ENCODE results near the gene MRPL34.
"Not testable (repeated sequence)": the region's sequence is repeated elsewhere in the genome, so short reads cannot be mapped to it uniquely, and the experiment has no call there.

The MRPL34 gene

DNA sequence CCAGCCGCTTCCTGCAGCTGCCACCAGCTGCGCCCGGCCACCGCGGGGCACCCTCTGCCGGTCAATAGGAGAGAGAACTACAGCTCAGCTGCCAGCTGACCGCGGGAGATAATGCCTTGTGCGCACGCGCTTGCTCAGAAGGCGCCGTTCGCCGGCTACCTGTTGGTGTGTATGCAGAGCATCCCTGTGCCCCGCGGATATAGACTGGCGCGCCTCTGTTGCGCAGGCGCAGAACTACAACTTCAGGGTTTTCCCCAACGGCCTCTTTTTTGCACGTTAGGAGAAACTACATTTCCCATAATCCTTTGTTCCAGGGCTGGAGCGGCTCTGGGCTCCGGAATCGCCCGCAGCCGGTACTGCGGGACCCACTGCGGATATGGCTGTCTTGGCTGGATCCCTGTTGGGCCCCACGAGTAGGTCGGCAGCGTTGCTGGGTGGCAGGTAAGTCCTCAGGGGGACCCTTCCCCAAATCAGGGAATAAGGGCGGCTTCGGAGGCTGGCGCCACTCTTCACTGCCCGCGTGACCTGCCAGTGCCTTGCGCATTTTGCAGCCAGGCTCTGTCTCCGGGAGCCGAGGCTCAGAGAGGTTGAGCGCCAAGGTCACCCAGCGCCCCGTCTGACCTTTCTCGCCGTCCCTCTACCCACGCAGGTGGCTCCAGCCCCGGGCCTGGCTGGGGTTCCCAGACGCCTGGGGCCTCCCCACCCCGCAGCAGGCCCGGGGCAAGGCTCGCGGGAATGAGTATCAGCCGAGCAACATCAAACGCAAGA is at the start of gene MRPL34:
MRPL34 (plus strand) TSS at position 356 of the 768 bp plus-strand sequence; CDS start at position 377, 21 bp downstream.
- DNase-seq, result peak; percentile 98 to 99

DNA sequence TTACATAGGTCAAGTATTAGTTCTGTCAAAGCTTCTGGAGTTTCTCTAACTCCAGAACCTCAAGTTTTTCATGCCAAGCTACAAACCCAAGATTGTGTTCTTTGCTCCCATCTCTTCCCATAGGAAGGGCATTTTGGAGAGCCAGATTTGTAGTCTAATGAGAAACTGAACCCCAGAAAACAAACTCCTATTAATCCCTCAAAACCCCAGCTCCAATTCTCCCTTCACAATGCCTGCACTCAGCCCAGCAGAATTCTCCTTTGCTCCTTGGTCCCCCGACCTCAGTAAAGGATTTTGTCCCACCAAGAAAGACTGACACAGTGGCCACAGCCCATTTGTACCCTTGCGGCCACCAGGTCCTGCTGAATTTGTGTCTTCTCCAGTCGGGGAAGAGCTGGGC is 49.5 kb upstream of the MRPL34 start:
- no peak for DNase-seq

DNA sequence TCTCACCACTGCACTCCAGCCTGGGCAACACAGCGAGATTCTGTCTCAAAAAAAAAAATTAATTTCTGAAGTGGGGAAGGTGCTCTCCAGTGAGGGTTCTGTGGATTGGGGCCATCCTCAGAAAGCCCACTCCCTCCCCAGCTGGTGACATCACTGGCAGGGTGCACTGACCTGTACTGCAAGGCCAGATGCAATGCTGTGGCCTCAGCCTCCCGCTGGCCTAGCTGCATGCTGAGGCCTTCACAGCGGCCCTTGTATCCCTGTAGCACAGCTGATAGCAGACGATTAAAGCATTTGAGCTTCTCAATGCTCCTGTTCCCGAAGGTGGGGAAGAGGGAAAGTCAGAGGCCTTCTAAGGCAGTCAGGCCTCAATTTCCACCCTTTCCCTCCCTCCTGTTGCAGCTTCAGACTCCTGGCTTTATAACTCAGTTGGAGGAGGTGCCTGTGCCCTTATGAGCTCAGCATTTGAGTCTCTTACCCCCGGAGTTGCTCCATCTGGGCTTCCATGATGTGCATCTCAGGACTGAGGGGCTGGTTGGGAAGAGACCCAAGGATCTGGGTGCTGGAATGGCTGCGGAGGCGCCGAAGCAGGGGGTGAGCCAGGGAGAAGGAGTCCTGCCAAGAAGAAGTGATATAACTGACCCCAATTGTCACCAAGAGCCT is 46.4 kb upstream of the MRPL34 start:
- DNase-seq, result peak in 1 of 2 experiments; percentile 33

DNA sequence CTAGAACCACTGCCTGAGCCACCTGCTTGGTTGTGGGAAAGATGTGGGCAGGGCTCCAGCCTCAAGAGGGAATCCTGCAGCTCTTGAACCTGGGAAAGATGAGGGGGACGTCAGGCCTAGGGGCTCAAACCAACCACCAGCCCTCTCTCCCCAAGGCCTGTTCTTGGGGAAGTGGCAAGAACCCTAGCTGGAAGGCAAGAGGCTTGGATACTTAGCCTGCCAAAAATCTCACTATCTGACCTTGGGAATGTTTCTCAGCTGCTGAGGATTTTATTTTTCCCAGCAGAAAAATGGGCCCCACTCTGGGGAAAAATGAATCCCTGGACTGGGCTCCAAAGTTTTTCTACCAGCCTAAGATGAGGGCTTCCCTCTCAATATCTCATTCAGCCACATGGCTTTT is 45.7 kb upstream of the MRPL34 start:
- no peak for DNase-seq

DNA sequence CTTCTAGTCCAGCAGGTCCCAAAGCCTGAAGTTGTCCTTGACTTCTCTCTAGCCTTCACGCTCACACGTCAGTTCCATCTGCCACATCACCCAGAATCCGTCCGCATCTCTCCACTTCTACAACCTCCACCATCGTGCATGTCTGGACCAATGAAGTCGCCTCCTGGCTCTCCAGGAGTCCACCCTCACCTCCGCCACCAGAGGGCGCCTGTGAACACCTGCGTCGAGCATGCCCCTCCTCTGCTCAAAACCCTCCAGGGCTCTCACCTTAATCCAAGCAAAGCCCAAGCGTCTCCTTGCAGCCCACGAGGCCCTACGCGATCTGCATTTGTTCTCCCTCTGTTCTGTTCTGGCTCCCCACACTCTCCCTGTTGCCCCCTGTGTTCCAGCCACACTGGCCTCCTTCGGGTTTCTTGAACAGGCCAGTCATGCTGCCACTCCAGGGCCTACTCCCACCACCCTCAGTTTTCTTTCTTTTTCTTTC is 44.8 kb upstream of the MRPL34 start:
- DNase-seq, result peak; percentile 58 to 59

DNA sequence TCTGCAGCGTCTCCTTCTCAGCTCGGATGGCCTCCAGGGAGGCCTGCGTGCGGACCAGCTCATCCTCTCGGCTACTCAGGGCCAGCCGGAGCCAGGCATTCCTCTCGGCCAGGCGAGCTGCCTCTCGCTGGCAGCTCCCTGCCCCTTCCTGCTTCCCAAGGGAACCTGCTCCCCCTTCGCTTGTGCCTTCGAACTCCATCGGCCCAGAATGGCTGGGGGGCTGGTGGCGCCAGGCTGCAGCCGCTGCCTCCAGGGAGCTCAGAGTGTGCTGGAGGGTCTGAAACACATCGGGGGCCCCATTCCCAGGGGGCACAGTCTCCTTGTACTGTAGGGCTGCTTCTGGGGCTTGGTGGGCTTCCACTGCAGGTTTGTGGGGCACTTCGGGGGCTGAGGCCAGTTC is 43.1 kb upstream of the MRPL34 start:
- DNase-seq, result no peak

DNA sequence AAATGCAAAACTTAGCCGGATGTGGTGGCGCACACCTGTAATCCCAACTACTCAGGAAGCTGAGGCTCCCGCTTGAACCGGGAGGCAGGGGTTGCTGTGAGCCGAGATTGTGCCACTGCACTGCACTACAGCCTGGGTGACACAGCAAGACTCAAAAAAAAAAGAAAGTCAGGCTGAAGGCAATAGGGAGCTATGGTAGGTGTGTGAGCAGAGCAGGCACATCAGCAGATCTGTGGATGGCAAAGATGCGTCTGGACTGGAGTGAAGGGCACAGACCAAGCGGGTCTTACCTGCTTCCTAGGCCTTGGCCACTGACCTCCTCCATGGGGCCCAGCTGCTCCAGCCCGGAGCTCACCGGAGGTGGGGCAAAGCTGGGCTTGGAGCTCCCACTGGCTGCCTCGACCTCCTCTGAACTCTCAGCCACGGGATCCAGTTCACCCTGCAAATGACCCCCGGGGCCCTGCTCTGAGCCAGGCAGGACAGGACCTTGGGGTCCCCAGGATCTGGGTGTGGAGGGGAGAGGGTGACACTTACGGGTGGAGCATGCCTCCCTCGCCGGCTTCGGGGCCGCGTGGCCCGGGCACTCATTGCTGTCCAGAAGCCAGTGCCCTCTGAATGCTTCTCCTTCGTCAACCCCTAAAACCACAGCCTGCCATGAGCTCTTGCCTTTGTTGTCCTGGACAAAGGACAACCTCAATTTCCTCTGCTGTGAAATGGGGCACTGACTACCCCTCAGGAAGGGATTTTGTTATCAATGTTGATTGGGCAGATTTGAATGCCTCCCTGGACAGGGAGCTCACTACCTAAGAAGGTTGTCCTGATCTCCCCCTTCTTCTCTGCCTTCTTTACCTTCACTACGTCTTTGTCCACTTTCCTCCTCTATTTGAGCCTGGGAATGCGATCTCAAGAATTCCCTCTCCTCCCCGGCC is 41.7 kb upstream of the MRPL34 start:
- DNase-seq, result no peak

DNA sequence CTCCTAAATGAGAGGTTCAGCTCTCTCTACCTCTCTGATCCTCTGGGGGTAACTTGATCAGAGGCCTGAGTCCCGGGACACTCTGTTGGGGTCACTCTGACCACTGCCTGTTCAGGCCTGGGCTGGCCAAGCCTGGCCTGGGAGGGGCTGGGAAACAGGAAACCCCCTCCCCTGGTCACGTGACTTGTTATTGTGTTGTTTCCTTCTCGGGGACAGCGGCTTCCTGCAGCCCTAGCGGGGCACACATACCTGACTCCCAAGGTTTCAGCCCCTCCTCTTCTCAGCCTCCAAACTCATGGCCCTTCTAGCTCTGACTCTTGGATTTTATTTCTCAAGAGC is 41.1 kb upstream of the MRPL34 start, which contains the start of gene USHBP1:
USHBP1 (minus strand) TSS at position 105 of the 339 bp plus-strand sequence. CDS start 446 bp downstream, outside the sequence.
- no peak for DNase-seq

DNA sequence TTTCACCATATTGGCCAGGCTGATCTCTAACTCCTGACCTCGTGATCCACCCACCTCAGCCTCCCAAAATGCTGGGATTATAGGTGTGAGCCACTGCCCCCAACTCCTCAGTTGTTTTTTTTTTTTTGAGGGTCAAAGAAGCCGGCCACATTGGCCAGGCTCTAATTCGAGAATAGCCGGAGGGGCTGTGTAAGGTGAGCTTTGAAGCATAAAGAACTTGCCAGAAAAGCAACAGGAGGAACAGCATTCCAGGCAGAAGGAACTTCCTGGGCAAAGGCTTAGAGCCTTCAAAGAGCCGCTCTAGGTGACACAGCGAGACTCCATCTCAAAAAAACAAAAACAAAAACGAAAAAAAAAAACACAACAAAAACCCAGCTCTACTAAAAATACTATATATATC is 39.6 kb upstream of the MRPL34 start:
- no peak for DNase-seq

DNA sequence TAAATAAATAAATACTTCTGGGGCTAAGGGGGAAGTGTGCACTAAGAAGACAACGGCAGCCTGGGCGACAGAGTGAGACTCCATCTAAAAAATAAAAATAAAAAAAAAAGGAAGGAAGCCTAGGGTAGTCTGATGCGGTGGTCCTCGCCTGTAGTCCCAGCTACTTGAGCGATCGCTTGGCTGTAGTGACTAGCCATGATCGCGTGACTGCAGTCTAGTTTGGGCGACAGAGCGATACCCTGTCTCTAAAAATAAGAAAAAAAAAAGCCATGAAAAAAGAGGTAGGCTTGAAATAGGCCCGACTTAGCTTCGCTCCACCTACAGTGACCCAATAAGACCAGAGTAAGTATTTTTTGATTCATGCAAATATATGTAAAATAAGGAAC is 39.1 kb upstream of the MRPL34 start:
- DNase-seq, result no peak

DNA sequence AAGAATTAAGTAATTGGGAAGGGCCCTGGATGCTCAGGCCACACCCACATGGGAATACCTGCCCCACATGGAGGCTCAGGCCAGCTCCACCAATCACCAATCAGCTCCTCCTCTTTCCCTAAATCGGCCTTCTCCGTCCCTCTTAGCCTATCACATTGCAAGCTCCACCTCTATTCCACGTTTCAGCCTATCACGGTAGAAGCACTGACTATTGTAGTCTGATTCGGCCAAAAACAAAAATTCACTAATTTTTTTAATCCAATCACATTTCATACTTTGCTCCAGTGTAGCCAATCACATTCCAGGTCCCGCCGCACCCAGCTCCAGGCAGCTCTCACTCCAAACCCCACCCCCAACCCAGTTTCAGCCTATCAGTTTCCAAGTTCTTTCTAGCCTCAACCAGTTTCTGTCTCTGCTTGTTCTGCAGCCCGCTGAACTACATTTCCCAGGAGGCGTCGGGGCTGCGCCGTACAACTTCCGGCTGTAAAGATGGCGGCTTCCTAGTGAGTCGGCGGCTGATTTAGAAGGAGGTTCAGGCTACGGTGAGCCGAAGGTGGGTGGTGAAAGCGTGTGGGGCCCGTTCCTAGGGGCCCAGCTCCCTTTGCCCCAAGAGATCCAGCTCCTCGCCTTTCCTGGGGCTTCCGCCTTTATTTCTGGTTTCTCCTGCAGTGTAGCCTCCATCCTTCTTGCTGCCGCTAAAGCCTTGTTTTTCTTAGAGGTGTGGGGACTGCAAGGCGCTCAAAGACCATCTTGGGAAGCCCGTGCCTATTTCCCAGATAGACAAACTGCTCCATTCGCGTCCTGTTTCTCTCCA is 38.5 kb upstream of the MRPL34 start, which contains the start of gene BABAM1:
BABAM1 (plus strand) TSS at position 469 of the 814 bp plus-strand sequence. CDS start 1,364 bp downstream, outside the sequence.
- DNase-seq, result peak; percentile 95 to 99

DNA sequence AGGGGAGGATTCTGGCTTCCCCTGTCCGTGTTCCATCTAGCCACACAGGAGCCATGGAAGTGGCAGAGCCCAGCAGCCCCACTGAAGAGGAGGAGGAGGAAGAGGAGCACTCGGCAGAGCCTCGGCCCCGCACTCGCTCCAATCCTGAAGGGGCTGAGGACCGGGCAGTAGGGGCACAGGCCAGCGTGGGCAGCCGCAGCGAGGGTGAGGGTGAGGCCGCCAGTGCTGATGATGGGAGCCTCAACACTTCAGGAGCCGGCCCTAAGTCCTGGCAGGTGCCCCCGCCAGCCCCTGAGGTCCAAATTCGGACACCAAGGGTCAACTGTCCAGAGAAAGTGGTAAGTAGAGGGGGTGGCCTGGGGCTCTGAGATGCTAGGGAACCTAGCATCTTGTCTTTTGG is 36.9 kb upstream of the MRPL34 start:
- DNase-seq, result no peak

DNA sequence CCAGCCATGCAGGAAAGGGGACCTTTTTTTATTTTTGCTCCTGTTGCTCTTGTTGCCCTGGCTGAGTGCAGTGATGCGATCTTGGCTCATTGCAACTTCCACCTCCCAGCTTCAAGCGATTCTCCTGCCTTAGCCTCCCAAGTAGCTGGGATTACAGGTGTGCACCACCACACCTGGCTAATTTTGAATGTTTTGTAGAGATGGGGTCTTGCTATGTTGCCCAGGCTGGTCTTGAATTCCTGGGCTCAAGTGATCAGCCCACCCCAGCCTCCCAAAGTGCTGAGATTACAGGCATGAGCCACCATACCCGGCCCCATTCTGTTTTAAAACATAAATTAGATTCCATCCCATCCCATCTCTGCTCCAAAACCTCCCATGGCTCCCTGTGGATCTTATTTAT is 30.8 kb upstream of the MRPL34 start:
- DNase-seq, result not testable (repeated sequence)

DNA sequence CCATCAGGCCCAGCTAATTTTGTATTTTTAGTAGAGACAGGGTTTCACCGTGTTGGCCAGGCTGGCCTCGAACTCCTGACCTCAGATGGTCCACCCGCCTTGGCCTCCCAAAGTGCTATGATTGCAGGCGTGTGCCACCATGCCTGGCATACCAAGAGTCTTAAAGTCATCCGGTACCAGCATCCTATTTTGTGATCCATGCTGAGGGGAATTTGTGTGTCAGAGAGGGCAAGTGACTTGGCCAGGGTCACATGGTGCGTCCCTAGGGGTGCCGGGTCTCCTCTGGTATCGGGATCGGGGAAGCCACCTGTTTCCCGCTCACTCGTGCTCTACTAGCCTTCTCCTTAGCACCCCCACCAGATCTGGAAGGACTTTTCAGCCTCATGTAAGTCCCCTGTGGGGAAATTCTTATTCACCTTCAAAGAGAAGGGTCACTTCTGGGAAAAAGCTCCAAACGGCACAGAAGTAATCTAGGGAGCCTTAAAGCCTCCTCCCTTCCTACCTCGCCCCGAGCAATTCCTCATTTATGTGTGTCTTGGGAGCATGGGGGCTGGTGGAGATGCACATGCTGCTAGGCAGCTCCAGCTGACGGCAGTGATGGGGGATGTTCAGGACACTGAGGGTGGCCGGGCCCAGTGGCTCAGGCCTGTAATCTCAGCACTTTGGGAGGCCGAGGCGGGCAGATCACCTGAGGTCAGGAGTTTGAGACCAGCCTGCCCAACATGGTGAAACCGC is 30.1 kb upstream of the MRPL34 start:
- no peak for DNase-seq

DNA sequence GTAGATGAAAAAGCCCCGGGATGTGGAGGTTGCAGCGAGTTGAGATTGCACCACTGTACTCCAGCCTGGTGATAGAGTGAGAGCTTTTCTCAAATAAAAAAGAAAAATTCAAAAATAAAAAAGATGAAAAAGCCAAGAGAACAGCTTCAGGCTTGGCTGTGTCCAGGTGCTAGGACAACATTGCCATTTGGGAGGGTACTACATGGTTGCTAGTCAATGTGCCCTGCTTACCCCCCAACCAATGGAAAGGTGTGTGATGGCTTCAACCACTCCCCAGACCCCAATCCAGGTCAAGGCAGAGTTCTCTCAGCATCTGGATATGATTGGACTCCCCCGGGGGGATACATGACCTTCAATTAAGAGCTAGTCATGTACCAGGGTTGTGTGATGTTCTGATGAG is 26.2 kb upstream of the MRPL34 start:
- DNase-seq, result no peak

DNA sequence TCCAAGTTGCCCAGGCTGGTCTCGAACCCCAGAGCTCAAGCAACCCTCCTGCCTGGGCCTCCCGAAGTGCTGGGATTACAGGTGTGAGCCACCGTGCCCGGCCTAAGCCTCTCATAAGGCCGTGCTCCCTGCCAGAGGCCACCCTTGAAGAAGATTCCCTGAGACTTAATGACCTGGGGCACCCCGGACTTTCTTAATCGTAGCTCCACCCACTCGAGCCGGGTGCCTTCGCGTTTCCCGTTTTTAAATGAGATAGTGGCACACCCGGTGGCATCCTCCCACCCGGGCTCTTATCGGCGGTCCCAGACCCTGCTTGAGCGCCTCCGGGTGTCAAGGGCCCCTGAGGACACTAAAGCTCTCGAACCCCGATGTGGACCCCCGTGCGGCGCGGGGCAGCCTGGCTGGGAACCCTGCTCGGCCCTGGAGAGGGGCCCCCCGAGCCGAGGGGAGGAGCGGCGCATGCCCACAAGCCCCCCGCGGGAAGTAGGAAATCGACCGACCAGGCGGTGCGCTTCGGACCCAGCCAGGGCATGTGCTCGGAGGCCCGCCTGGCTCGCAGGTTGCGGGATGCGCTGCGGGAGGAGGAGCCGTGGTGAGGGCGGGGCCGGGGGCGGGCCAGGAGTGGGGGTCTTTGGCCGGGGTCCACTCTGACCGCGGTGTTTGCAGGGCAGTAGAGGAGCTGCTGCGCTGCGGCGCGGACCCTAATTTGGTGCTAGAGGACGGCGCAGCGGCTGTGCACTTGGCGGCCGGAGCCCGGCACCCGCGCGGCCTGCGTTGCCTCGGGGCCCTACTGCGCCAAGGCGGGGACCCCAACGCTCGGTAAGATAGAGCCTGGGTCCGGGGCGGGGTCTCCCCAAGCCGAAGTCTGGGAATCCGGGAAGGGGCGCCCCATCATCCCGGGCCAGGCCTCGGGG is 24.0 kb upstream of the MRPL34 start, which contains the start of gene ANKLE1:
ANKLE1 (plus strand) TSS at position 511 of the 914 bp plus-strand sequence; CDS start at position 531, 20 bp downstream.
- DNase-seq, result no peak

DNA sequence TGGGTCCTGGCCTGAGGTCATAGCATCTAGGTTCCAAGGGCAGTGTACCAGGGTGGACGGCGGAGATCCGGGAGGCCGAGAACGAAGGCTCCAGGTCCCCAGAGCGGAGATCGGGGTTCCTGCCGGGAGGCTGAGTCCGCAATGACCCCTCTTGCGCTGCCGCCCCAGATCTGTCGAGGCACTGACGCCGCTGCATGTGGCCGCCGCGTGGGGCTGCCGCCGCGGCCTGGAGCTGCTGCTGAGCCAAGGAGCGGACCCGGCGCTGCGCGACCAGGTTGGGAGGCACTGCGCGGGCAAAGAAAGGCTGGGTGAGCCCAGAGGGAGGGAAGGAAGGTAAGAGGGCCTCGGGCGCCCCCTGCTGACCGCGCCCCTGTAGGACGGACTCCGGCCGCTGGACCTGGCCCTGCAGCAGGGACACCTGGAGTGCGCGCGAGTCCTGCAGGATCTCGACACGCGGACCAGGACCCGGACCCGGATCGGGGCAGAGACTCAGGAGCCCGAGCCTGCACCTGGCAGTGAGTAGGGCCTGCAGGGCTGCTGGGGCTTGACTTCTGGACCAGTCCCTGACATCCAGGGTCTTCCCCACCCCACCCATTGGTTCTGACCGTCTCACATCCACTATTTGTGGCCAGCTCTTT is 23.1 kb upstream of the MRPL34 start:
- DNase-seq, result peak; percentile 67 to 74

DNA sequence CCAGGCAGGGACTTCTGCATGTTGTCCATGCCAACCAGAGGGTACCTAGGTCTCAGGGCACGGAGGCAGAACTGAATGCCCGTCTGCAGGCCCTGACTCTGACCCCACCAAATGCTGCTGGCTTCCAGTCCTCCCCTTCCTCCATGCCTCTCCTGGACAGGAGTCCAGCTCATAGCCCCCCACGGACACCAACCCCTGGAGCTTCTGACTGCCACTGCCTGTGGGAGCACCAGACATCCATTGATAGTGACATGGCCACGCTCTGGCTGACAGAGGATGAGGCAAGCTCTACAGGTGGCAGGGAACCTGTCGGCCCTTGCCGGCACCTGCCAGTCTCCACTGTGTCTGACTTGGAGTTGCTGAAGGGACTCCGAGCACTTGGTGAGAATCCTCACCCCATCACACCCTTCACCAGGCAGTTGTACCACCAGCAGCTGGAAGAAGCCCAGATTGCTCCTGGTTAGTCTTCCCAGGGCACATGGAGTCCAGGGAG is 22.1 kb upstream of the MRPL34 start:
- DNase-seq, result no peak

DNA sequence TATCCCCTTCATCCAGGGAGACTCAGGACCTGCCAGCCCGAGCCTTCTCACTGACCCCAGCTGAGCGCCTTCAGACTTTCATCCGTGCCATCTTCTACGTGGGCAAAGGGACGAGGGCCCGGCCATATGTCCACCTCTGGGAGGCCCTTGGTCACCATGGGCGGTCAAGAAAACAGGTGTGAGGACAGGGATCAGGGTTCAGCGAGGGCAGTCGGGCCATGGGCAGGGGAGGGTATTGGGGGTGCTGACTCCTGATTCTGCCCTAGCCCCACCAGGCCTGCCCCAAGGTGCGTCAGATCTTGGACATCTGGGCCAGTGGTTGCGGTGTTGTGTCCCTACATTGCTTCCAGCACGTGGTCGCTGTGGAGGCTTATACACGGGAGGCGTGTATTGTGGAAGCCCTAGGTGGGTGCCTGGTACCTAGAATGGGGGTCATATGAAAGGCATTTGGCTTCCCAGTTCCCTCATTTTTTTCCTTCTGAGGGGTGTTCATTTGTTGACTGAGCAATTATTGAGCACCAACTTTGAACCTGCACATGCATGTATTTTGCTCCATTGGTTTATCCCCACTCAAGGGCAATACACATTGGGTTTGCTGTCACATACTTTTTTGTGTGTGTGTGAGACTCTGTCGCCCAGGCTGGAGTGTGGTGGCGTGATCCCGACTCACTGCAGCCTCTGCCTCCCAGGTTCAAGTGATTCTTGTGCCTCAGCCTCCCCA is 20.1 kb upstream of the MRPL34 start:
- no peak for DNase-seq
